ENCODE data around the gene FAM234A.

FAM234A gene

DNA sequence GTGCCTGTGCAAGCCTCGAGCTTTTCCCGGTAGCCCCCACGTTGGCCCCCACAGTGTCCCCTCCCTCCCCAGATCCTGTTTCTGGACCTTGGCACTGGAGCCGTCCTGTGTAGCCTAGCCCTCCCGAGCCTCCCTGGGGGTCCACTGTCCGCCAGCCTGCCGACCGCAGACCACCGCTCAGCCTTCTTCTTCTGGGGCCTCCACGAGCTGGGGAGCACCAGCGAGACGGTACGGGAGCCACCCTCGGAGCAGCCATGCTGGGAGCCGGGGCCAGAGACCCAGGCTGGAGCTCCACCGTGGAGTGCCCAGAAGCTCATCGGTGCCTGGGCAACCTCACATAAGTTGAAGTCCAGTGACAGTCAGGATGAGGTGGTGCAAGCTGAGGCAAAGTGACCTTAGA lies 29.3 kb downstream of the FAM234A start:
- H3K27ac ChIP-seq (ENCODE audit: low read depth, low read length, poor library complexity, severe bottlenecking), result no peak overlapping the region
- TF ChIP-seq, protein P1, sequence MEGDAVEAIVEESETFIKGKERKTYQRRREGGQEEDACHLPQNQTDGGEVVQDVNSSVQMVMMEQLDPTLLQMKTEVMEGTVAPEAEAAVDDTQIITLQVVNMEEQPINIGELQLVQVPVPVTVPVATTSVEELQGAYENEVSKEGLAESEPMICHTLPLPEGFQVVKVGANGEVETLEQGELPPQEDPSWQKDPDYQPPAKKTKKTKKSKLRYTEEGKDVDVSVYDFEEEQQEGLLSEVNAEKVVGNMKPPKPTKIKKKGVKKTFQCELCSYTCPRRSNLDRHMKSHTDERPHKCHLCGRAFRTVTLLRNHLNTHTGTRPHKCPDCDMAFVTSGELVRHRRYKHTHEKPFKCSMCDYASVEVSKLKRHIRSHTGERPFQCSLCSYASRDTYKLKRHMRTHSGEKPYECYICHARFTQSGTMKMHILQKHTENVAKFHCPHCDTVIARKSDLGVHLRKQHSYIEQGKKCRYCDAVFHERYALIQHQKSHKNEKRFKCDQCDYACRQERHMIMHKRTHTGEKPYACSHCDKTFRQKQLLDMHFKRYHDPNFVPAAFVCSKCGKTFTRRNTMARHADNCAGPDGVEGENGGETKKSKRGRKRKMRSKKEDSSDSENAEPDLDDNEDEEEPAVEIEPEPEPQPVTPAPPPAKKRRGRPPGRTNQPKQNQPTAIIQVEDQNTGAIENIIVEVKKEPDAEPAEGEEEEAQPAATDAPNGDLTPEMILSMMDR (IDR thresholded peaks at IDR 0.05; ENCODE audit: low read length), result no peak
- TF ChIP-seq EZH2 (IDR thresholded peaks at IDR 0.05; ENCODE audit: borderline replicate concordance, low read length), result no peak
- H4K20me1 ChIP-seq (ENCODE audit: insufficient read depth, low read length), result no peaks in the 10 kb centered on the region
- peaks cover 27% of the 10 kb centered on the region for H3K36me3 ChIP-seq (ENCODE audit: insufficient read depth, low read length)
- no peak overlapping the region for H3K4me3 ChIP-seq (ENCODE audit: low read depth, low read length, poor library complexity, severe bottlenecking)
- no peak overlapping the region for H3K4me2 ChIP-seq (ENCODE audit: low read length)
- no peak overlapping the region for H3K9ac ChIP-seq (ENCODE audit: low read length)
- no peak overlapping the region for H2AFZ ChIP-seq (ENCODE audit: low read length)
- H3K9me3 ChIP-seq (ENCODE audit: low read length), result no peaks in the 10 kb centered on the region
- H3F3A ChIP-seq (ENCODE audit: insufficient read depth, low read length), result no peaks in the 10 kb centered on the region
- no peaks in the 10 kb centered on the region for H3K9me2 ChIP-seq (ENCODE audit: low read depth, low read length)
- H3K27me3 ChIP-seq (ENCODE audit: insufficient read depth, low read length), result no peaks in the 10 kb centered on the region
- no peaks in the 10 kb centered on the region for H3K4me1 ChIP-seq (ENCODE audit: insufficient read depth, low read length, severe bottlenecking)
- no peaks in the 10 kb centered on the region for H3K79me2 ChIP-seq (ENCODE audit: insufficient read depth, low read length)

DNA sequence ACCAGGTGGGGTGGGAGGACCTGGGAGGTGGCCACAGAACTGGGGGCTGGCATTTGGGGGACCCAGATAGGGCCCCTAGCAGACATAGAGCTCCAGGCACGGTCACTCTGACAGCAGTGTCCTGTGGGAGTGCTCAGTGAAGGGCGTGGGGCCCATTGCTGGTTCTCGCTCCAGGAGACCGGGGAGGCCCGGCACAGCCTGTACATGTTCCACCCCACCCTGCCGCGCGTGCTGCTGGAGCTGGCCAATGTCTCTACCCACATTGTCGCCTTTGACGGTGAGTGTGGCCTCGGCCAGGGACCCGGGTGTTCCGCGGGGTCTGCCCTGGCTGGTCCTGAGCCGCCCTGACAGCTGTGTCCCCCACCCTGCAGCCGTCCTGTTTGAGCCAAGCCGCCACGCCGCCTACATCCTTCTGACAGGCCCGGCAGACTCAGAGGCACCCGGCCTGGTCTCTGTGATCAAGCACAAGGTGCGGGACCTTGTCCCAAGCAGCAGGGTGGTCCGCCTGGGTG lies 29.9 kb downstream of the FAM234A start:
- Histone ChIP-seq H3K79me2 (ENCODE audit: insufficient read depth, low read length) (no peaks in the 10 kb centered on the region), H4K20me1 (ENCODE audit: insufficient read depth, low read length) (no peaks in the 10 kb centered on the region), H3K9ac (ENCODE audit: low read length) (no peak overlapping the region), H3F3A (ENCODE audit: insufficient read depth, low read length) (no peaks in the 10 kb centered on the region), H3K4me3 (ENCODE audit: low read depth, low read length, poor library complexity, severe bottlenecking) (no peak overlapping the region), H3K4me2 (ENCODE audit: low read length) (no peak overlapping the region), H3K27me3 (ENCODE audit: insufficient read depth, low read length) (no peaks in the 10 kb centered on the region), H3K27ac (ENCODE audit: low read depth, low read length, poor library complexity, severe bottlenecking) (no peak overlapping the region), H3K9me2 (ENCODE audit: low read depth, low read length) (no peaks in the 10 kb centered on the region), H2AFZ (ENCODE audit: low read length) (no peak overlapping the region), H3K4me1 (ENCODE audit: insufficient read depth, low read length, severe bottlenecking) (no peaks in the 10 kb centered on the region), H3K36me3 (ENCODE audit: insufficient read depth, low read length) (peaks cover 22% of the 10 kb centered on the region), H3K9me3 (ENCODE audit: low read length) (no peaks in the 10 kb centered on the region)
- TF ChIP-seq, protein P1 (IDR thresholded peaks at IDR 0.05; ENCODE audit: low read length), result no peak
- TF ChIP-seq EZH2 (IDR thresholded peaks at IDR 0.05; ENCODE audit: borderline replicate concordance, low read length), result no peak

DNA sequence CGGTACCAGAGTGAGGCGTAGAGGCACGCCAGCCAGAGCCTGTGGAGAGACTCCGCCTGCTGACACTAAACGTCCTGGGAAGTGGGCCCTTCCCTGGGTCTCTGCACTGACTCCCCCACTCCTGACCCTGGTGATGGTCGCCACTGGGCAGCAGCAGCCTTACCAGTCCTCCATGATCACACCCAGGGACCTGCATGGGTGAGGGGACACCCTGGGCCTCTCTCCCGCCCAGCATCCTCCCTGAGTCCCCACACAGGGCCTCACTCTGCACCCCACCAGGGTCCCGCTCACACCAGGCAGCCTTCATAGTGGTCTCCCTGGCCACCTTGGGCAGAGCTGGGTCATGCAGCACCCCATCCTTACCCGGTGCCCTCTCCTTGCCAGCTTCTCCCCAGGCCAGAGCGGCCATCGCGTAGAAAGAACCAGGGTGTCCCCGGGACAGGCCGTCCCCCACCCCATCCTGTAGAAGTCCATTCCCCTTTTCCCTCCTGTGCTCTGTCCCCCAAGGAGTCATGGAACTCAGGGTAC lies 30.4 kb downstream of the FAM234A start:
- H3K27ac ChIP-seq (ENCODE audit: low read depth, low read length, poor library complexity, severe bottlenecking), result no peak overlapping the region
- no peak for TF ChIP-seq EZH2 (IDR thresholded peaks at IDR 0.05; ENCODE audit: borderline replicate concordance, low read length)
- TF ChIP-seq, protein P1 (IDR thresholded peaks at IDR 0.05; ENCODE audit: low read length), result no peak
- H3F3A ChIP-seq (ENCODE audit: insufficient read depth, low read length), result no peaks in the 10 kb centered on the region
- H3K79me2 ChIP-seq (ENCODE audit: insufficient read depth, low read length), result no peaks in the 10 kb centered on the region
- H4K20me1 ChIP-seq (ENCODE audit: insufficient read depth, low read length), result no peaks in the 10 kb centered on the region
- H3K4me1 ChIP-seq (ENCODE audit: insufficient read depth, low read length, severe bottlenecking), result no peaks in the 10 kb centered on the region
- H3K4me3 ChIP-seq (ENCODE audit: low read depth, low read length, poor library complexity, severe bottlenecking), result no peak overlapping the region
- 0 out of 2 replicates have a peak, but pooled peaks cover under 1% of the 10 kb centered on the region for H3K27me3 ChIP-seq (ENCODE audit: insufficient read depth, low read length)
- H2AFZ ChIP-seq (ENCODE audit: low read length), result no peak overlapping the region
- no peak overlapping the region for H3K9ac ChIP-seq (ENCODE audit: low read length)
- H3K36me3 ChIP-seq (ENCODE audit: insufficient read depth, low read length), result peaks cover 19% of the 10 kb centered on the region
- H3K4me2 ChIP-seq (ENCODE audit: low read length), result no peak overlapping the region
- H3K9me2 ChIP-seq (ENCODE audit: low read depth, low read length), result no peaks in the 10 kb centered on the region
- no peaks in the 10 kb centered on the region for H3K9me3 ChIP-seq (ENCODE audit: low read length)

Data from OCI-LY1 (cell line).